Gastrocnemius medialis (tissue), 4 donors: ENCODE data around the gene VAV2.

ENCODE experiments used
- POLR2A ChIP-seq, 2 donors: fragments of 450-650 bp; IDR thresholded peaks; one replicate each; pipeline ENCODE4 v1.6.1; 2017; ENCODE audit warnings: antibody characterized with exemption in 2 of 2, mild to moderate bottlenecking in 2 of 2, moderate library complexity in 2 of 2
- TF ChIP-seq, protein P1 (sequence below), 5 experiments: fragments of 450-650 bp in 3 of 5; fragments of 200-600 bp in 2 of 5; sonication (generic) in 2 of 5; IDR thresholded peaks in 4 of 5; conservative IDR thresholded peaks in 1 of 5; 1 replicate in 4 of 5; 2 replicates in 1 of 5; pipeline ENCODE4 v1.5.1; 2016 to 2019; ENCODE audit warnings: antibody characterized with exemption in 5 of 5, mild to moderate bottlenecking in 3 of 5, moderate library complexity in 3 of 5

DNA sequence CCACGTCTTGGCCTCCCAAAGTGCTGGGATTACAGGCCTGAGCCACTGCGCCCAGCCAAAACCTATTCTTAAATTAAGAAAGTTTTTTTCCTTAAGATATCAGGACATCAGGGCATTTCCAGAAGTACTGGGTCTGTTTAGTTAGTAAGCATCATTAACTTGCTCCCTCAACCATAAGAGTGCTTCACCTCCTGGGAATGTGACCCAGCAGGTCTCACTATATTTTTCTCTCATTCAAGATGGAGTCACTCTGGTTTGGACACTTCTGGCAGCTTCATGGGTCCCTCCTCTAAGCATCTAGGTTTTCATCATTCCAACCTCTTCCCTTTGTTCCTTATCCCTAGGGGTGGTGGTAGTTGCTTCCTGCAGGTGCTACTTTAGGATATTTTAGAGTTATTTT is 22.8 kb upstream of the VAV2 start:
- TF ChIP-seq, protein P1, sequence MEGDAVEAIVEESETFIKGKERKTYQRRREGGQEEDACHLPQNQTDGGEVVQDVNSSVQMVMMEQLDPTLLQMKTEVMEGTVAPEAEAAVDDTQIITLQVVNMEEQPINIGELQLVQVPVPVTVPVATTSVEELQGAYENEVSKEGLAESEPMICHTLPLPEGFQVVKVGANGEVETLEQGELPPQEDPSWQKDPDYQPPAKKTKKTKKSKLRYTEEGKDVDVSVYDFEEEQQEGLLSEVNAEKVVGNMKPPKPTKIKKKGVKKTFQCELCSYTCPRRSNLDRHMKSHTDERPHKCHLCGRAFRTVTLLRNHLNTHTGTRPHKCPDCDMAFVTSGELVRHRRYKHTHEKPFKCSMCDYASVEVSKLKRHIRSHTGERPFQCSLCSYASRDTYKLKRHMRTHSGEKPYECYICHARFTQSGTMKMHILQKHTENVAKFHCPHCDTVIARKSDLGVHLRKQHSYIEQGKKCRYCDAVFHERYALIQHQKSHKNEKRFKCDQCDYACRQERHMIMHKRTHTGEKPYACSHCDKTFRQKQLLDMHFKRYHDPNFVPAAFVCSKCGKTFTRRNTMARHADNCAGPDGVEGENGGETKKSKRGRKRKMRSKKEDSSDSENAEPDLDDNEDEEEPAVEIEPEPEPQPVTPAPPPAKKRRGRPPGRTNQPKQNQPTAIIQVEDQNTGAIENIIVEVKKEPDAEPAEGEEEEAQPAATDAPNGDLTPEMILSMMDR (IDR thresholded peaks at IDR 0.05 in 4 of 5, conservative IDR thresholded peaks at IDR 0.05 in 1 of 5) = no peak
- no peak for TF ChIP-seq POLR2A (IDR thresholded peaks at IDR 0.05)
